ENCODE measurements around the gene CYB5D1. TPM values are rescaled to one million over a fixed set of nuclear protein-coding genes. Genes with fewer than 3 reads are reported as not detected.

CYB5D1 gene
- total RNA-seq, 2 donors from 2014 or later, result 5.7 to 16.5 TPM

DNA sequence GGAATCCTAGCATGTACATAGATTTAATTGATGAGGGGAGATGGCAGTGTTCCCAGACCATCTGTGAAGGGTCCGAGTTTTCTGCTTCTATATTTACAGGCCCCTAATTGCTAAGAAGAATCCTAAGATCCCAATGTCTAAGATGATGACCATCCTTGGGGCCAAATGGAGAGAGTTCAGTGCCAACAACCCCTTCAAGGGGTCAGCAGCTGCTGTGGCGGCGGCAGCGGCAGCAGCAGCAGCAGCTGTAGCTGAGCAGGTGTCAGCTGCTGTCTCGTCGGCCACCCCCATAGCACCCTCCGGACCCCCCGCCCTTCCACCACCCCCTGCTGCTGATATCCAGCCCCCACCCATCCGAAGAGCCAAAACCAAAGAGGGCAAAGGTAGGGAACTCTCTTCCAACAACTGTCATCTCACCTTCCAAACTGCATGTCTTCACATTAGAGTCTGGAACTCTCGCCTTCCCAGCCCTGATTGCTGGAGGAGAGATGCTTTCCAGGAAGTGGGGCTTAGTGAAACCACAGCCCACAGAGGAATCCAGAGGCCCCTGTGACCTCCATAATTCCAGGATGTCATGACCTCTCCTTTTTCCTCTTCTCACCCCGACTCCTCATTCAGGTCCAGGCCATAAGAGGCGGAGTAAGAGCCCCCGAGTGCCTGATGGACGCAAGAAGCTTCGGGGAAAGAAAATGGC, 35.5 kb downstream of the CYB5D1 start:
- Histone ChIP-seq H3K27ac (no peak overlapping the region), H3K4me1 (peaks cover 20% of the 10 kb centered on the region), H3K27me3 (no peaks in the 10 kb centered on the region), H3K4me3 (no peak overlapping the region), H3K36me3 (replicated peaks in 1 of 2; ENCODE audit: insufficient read depth in 1 of 2, low read depth in 2 of 2) (peaks cover 0 to 26% of the 10 kb centered on the region in 2 donors), H3K9me3 (no peaks in the 10 kb centered on the region)
- 88 to 90% methylated on average over 7 to 15 of the region's 15 CpGs for WGBS, 2 donors
- TF ChIP-seq, protein P1, sequence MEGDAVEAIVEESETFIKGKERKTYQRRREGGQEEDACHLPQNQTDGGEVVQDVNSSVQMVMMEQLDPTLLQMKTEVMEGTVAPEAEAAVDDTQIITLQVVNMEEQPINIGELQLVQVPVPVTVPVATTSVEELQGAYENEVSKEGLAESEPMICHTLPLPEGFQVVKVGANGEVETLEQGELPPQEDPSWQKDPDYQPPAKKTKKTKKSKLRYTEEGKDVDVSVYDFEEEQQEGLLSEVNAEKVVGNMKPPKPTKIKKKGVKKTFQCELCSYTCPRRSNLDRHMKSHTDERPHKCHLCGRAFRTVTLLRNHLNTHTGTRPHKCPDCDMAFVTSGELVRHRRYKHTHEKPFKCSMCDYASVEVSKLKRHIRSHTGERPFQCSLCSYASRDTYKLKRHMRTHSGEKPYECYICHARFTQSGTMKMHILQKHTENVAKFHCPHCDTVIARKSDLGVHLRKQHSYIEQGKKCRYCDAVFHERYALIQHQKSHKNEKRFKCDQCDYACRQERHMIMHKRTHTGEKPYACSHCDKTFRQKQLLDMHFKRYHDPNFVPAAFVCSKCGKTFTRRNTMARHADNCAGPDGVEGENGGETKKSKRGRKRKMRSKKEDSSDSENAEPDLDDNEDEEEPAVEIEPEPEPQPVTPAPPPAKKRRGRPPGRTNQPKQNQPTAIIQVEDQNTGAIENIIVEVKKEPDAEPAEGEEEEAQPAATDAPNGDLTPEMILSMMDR (IDR thresholded peaks at IDR 0.05), result no peak
- TF ChIP-seq POLR2A (IDR thresholded peaks at IDR 0.05), result no peak
- DNase-seq (peak in 1 of 4 donors; percentile 4), ATAC-seq (no peak)
- intact Hi-C loops (cut with DNase I), result no loop called here

DNA sequence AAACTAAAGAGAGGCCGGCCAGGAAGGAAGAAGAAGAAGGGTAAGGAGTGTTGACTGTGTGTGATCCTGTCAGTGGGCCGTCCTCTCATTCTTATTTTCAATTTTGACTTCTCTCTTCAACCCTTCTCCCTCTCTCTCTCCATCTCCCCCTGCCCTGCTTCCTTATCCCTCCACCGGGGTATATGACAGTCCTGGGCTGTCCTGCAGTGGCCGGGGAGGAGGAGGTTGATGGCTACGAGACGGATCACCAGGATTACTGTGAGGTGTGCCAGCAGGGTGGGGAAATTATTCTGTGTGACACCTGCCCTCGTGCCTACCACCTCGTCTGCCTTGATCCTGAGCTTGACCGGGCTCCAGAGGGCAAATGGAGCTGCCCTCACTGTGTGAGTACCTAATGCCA, 36.4 kb downstream of the CYB5D1 start:
- Histone ChIP-seq H3K4me1 (peaks cover 11% of the 10 kb centered on the region), H3K27ac (no peak overlapping the region), H3K4me3 (no peak overlapping the region), H3K27me3 (no peaks in the 10 kb centered on the region), H3K36me3 (replicated peaks in 1 of 2; ENCODE audit: insufficient read depth in 1 of 2, low read depth in 2 of 2) (peaks cover 0 to 30% of the 10 kb centered on the region in 2 donors), H3K9me3 (no peaks in the 10 kb centered on the region)
- DNase-seq (peak in 1 of 4 donors; percentile 4), ATAC-seq (no peak)
- TF ChIP-seq, protein P1 (IDR thresholded peaks at IDR 0.05), result no peak
- no peak for TF ChIP-seq POLR2A (IDR thresholded peaks at IDR 0.05)
- intact Hi-C loops (cut with DNase I), result no loop called here
- 88 to 90% methylated on average over 9 of the region's 9 CpGs for WGBS, 2 donors

DNA sequence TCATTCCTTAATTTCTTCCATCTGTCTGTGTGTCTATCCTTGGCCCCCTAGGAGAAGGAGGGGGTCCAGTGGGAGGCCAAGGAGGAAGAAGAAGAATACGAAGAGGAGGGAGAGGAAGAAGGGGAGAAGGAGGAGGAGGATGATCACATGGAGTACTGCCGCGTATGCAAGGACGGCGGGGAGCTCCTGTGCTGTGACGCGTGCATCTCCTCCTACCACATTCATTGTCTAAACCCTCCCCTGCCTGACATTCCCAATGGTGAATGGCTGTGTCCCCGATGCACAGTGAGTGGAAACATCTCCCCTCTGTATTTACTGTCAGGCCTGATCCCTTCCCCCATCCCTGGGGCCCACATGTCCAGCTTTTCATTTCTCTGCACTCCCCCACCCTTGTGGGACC, 37.1 kb downstream of the CYB5D1 start:
- 91 to 94% methylated on average over 8 of the region's 8 CpGs for WGBS, 2 donors
- Histone ChIP-seq H3K9me3 (no peaks in the 10 kb centered on the region), H3K4me1 (peaks cover 4% of the 10 kb centered on the region), H3K27me3 (no peaks in the 10 kb centered on the region), H3K4me3 (no peak overlapping the region), H3K36me3 (replicated peaks in 1 of 2; ENCODE audit: insufficient read depth in 1 of 2, low read depth in 2 of 2) (peaks cover 0 to 34% of the 10 kb centered on the region in 2 donors), H3K27ac (no peak overlapping the region)
- DNase-seq (peak in 1 of 4 donors; percentile 6), ATAC-seq (no peak)
- TF ChIP-seq, protein P1 (IDR thresholded peaks at IDR 0.05), result no peak
- TF ChIP-seq POLR2A (IDR thresholded peaks at IDR 0.05), result no peak
- intact Hi-C loops (cut with DNase I), result loop anchor here (5.0 kb wide), 1 partner anchor 33 kb away; no protein-coding TSS in a partner anchor

DNA sequence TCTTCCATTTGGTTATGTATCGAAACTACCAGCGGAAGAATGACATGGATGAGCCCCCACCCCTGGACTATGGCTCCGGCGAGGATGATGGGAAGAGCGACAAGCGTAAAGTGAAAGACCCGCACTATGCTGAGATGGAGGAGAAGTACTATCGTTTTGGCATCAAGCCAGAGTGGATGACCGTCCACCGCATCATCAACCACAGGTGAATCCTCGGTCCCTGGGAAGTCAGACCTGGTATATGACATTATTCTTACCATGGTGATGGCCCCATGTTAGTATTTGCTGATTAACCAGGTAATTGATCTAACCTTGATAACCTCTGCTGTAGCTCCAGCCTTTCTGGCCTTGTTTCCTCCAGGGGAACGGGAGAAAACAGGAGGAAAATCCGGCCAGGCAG, 39.3 kb downstream of the CYB5D1 start:
- H3K27ac ChIP-seq, result no peak overlapping the region
- DNase-seq, result peak in 1 of 4 donors; percentile 9
- WGBS, 2 donors, result 75 to 84% methylated on average over 13 of the region's 13 CpGs
- intact Hi-C loops (cut with DNase I), result loop anchor here (5.0 kb wide), 1 partner anchor 35 kb away; no protein-coding TSS in a partner anchor
- ATAC-seq, result no peak
- H3K4me1 ChIP-seq, result no peaks in the 10 kb centered on the region
- H3K27me3 ChIP-seq, result no peaks in the 10 kb centered on the region
- peaks cover 0 to 30% of the 10 kb centered on the region in 2 donors for H3K36me3 ChIP-seq (replicated peaks in 1 of 2; ENCODE audit: insufficient read depth in 1 of 2, low read depth in 2 of 2)
- no peaks in the 10 kb centered on the region for H3K9me3 ChIP-seq
- H3K4me3 ChIP-seq, result no peak overlapping the region
- no peak for TF ChIP-seq POLR2A (IDR thresholded peaks at IDR 0.05)
- TF ChIP-seq, protein P1 (IDR thresholded peaks at IDR 0.05), result no peak

Measured in body of pancreas (tissue), 4 donors.